CD8-positive, alpha-beta memory T cell (primary cell): ENCODE results near the gene IGHMBP2. TPM values are rescaled to one million over a fixed set of nuclear protein-coding genes. Genes with fewer than 3 reads are reported as not detected.

Experiments
- CTCF ChIA-PET: fragments of 350-600 bp; sonication (Branson Sonifier 250); formaldehyde crosslinking; loops from one replicate; lab custom pipeline; 2021; ENCODE audit warnings: antibody characterized with exemption; lab: Charles Lee
- POLR2A ChIA-PET: fragments of 350-600 bp; sonication (Branson Sonifier 250); formaldehyde crosslinking; loops from one replicate; lab custom pipeline; 2021; ENCODE audit warnings: antibody characterized with exemption; lab: Charles Lee
- DNase-seq, 5 donors: peaks; one replicate each; pipeline versions ENCODE4 v3.0.0 to v3.0.0-alpha.2; 2020 to 2022; ENCODE audit warnings: mixed read lengths in 1 of 5
- H3K27ac ChIP-seq: one replicate; pipeline ENCODE4 v1.7.0; 2013; ENCODE audit warnings: low read depth, mild to moderate bottlenecking, low read length, moderate library complexity
- H3K27me3 ChIP-seq: 2 replicates; pipeline ENCODE4 v1.7.0; 2013; ENCODE audit warnings: low read length, mild to moderate bottlenecking; ENCODE audit not compliant: insufficient read depth, poor library complexity, severe bottlenecking
- H3K36me3 ChIP-seq: 2 replicates; pipeline ENCODE4 v1.7.0; 2013; ENCODE audit warnings: mild to moderate bottlenecking, low read length, moderate library complexity; ENCODE audit not compliant: insufficient read depth
- H3K4me1 ChIP-seq: 2 replicates; pipeline ENCODE4 v1.7.0; 2013; ENCODE audit warnings: mild to moderate bottlenecking, low read length, moderate library complexity; ENCODE audit not compliant: insufficient read depth
- H3K4me3 ChIP-seq: 2 replicates; pipeline ENCODE4 v1.7.0; 2013; ENCODE audit warnings: mild to moderate bottlenecking, low read length
- H3K9me3 ChIP-seq: 2 replicates; pipeline ENCODE4 v1.7.0; 2013; ENCODE audit warnings: mild to moderate bottlenecking, low read length
- H3K27ac Mint-ChIP-seq, 8 donors: one replicate each; pipeline ENCODE4 v1.8.0; 2020 to 2021; ENCODE audit warnings: mixed read lengths in 8 of 8, mild to moderate bottlenecking in 6 of 8, inconsistent platforms in 3 of 8, moderate library complexity in 3 of 8
- H3K27me3 Mint-ChIP-seq, 2 donors: one replicate each; pipeline ENCODE4 v1.8.0; 2020 to 2021; ENCODE audit warnings: mixed read lengths in 2 of 2, mild to moderate bottlenecking in 1 of 2, moderate library complexity in 1 of 2
- H3K36me3 Mint-ChIP-seq, 3 donors: one replicate each; pipeline ENCODE4 v1.8.0; 2020 to 2021; ENCODE audit warnings: mixed read lengths in 3 of 3, inconsistent platforms in 1 of 3, mild to moderate bottlenecking in 1 of 3
- H3K4me1 Mint-ChIP-seq, 3 donors: one replicate each; pipeline ENCODE4 v1.8.0; 2020 to 2021; ENCODE audit warnings: mixed read lengths in 3 of 3, inconsistent platforms in 1 of 3, mild to moderate bottlenecking in 1 of 3
- H3K4me3 Mint-ChIP-seq, 7 donors: one replicate each; pipeline ENCODE4 v1.8.0; 2020 to 2021; ENCODE audit warnings: mixed read lengths in 7 of 7, mild to moderate bottlenecking in 6 of 7, moderate library complexity in 4 of 7, inconsistent platforms in 2 of 7
- H3K9me3 Mint-ChIP-seq, 5 donors: one replicate each; pipeline ENCODE4 v1.8.0; 2020 to 2022; ENCODE audit warnings: mixed read lengths in 5 of 5, mild to moderate bottlenecking in 3 of 5, moderate library complexity in 2 of 5, inconsistent platforms in 1 of 5
- polyA plus RNA-seq: library from polyadenylated mRNA; unstranded; fragments of 300-500 nt; fragmentation: Illumina TruSeq; gene quantifications from one replicate; pipeline ENCODE4 v1.2.3, GENCODE V29; 2021
- total RNA-seq, 2 experiments: library from RNA; stranded (reverse); gene quantifications; one replicate each; pipeline ENCODE4 v1.2.3, GENCODE V29; 2021

IGHMBP2 gene
- total and polyA plus RNA-seq, 3 experiments from 2014 or later = 9.9 to 27.8 (median 25.7) TPM

- Histone ChIP-seq H3K27me3 (no peaks in the 10 kb centered on the region), H3K4me3 (no peak overlapping the region), H3K36me3 (peaks cover 9% of the 10 kb centered on the region), H3K4me1 (no peaks in the 10 kb centered on the region), H3K9me3 (no peaks in the 10 kb centered on the region), H3K27ac (no peak overlapping the region)
- no peak overlapping the region for H3K4me3 Mint-ChIP-seq
- POLR2A ChIA-PET = no interaction called here
- H3K27me3 Mint-ChIP-seq = no peaks in the 10 kb centered on the region
- no peak for DNase-seq
- CTCF ChIA-PET = interaction anchor here (1.3 kb wide), 1 partner anchor 24 kb away, joined by 4 read pairs; no protein-coding TSS in a partner anchor
- peaks cover 0 to 47% (median 5%) of the 10 kb centered on the region in 3 donors for H3K36me3 Mint-ChIP-seq
- H3K27ac Mint-ChIP-seq = no peak overlapping the region
- no peaks in the 10 kb centered on the region for H3K4me1 Mint-ChIP-seq
- H3K9me3 Mint-ChIP-seq = no peaks in the 10 kb centered on the region
These were observed 37.8 kb downstream of the IGHMBP2 start for GRCh38 chr11:68941324-68942094.

GRCh38 chr11:68942095-68942620 lies 38.5 kb downstream of the IGHMBP2 start:
- H3K4me1 Mint-ChIP-seq = no peaks in the 10 kb centered on the region
- Histone ChIP-seq H3K4me3 (no peak overlapping the region), H3K4me1 (no peaks in the 10 kb centered on the region), H3K27ac (no peak overlapping the region), H3K9me3 (no peaks in the 10 kb centered on the region), H3K27me3 (no peaks in the 10 kb centered on the region), H3K36me3 (peaks cover 8% of the 10 kb centered on the region)
- no peak overlapping the region for H3K4me3 Mint-ChIP-seq
- ChIA-PET POLR2A (no interaction called here), CTCF (interaction anchor here (1.3 kb wide), 1 partner anchor 24 kb away, joined by 4 read pairs; no protein-coding TSS in a partner anchor)
- no peaks in the 10 kb centered on the region for H3K9me3 Mint-ChIP-seq
- H3K27ac Mint-ChIP-seq = no peak overlapping the region
- DNase-seq = no peak
- no peaks in the 10 kb centered on the region for H3K27me3 Mint-ChIP-seq
- peaks cover 0 to 42% (median 5%) of the 10 kb centered on the region in 3 donors for H3K36me3 Mint-ChIP-seq

- DNase-seq = no peak
- CTCF ChIA-PET = no interaction called here
- Histone ChIP-seq H3K4me1 (no peaks in the 10 kb centered on the region), H3K9me3 (no peaks in the 10 kb centered on the region), H3K36me3 (peaks cover 4% of the 10 kb centered on the region), H3K27ac (no peak overlapping the region), H3K4me3 (no peak overlapping the region), H3K27me3 (no peaks in the 10 kb centered on the region)
- no peaks in the 10 kb centered on the region for H3K4me1 Mint-ChIP-seq
- peaks cover 0 to 35% (median 5%) of the 10 kb centered on the region in 3 donors for H3K36me3 Mint-ChIP-seq
- H3K9me3 Mint-ChIP-seq = no peaks in the 10 kb centered on the region
- H3K27me3 Mint-ChIP-seq = no peaks in the 10 kb centered on the region
- POLR2A ChIA-PET = no interaction called here
- no peak overlapping the region for H3K27ac Mint-ChIP-seq
- H3K4me3 Mint-ChIP-seq = no peak overlapping the region
These were observed 39.1 kb downstream of the IGHMBP2 start for GRCh38 chr11:68942751-68943271.

GRCh38 chr11:68946416-68947090 lies 42.9 kb downstream of the IGHMBP2 start:
- Histone ChIP-seq H3K27me3 (no peaks in the 10 kb centered on the region), H3K27ac (no peak overlapping the region), H3K9me3 (no peaks in the 10 kb centered on the region), H3K4me3 (no peak overlapping the region), H3K36me3 (no peaks in the 10 kb centered on the region), H3K4me1 (no peaks in the 10 kb centered on the region)
- Mint-ChIP-seq H3K4me1 (no peaks in the 10 kb centered on the region), H3K27ac (peak overlapping the region in 1 of 8 donors; percentile 90), H3K36me3 (peaks cover 0 to 3% (median 0%) of the 10 kb centered on the region in 3 donors), H3K27me3 (peaks cover 0 to 4% of the 10 kb centered on the region in 2 donors), H3K4me3 (no peak overlapping the region), H3K9me3 (no peaks in the 10 kb centered on the region)
- ChIA-PET CTCF (no interaction called here), POLR2A (no interaction called here)
- no peak for DNase-seq

- CTCF ChIA-PET = no interaction called here
- no peak for DNase-seq
- H3K4me3 ChIP-seq = no peak overlapping the region
- H3K36me3 Mint-ChIP-seq = no peaks in the 10 kb centered on the region
- no peaks in the 10 kb centered on the region for H3K9me3 Mint-ChIP-seq
- POLR2A ChIA-PET = interaction anchor here (0.7 kb wide), 1 partner anchor 10 kb away, joined by 3 read pairs; no protein-coding TSS in a partner anchor
- H3K27ac Mint-ChIP-seq = peak overlapping the region in 1 of 8 donors; percentile 90
- H3K4me1 Mint-ChIP-seq = no peaks in the 10 kb centered on the region
- H3K4me3 Mint-ChIP-seq = no peak overlapping the region
- H3K27ac ChIP-seq = no peak overlapping the region
- H3K4me1 ChIP-seq = no peaks in the 10 kb centered on the region
- no peaks in the 10 kb centered on the region for H3K36me3 ChIP-seq
- H3K27me3 Mint-ChIP-seq = peaks cover 0 to 4% of the 10 kb centered on the region in 2 donors
- no peaks in the 10 kb centered on the region for H3K27me3 ChIP-seq
- H3K9me3 ChIP-seq = no peaks in the 10 kb centered on the region
These were observed 43.5 kb downstream of the IGHMBP2 start for GRCh38 chr11:68947151-68947550.

GRCh38 chr11:68948496-68948895 lies 44.8 kb downstream of the IGHMBP2 start:
- no peak for DNase-seq
- Histone ChIP-seq H3K27me3 (no peaks in the 10 kb centered on the region), H3K36me3 (no peaks in the 10 kb centered on the region), H3K27ac (no peak overlapping the region), H3K9me3 (no peaks in the 10 kb centered on the region), H3K4me1 (no peaks in the 10 kb centered on the region), H3K4me3 (no peak overlapping the region)
- H3K4me3 Mint-ChIP-seq = no peak overlapping the region
- H3K27me3 Mint-ChIP-seq = peaks cover 0 to 4% of the 10 kb centered on the region in 2 donors
- peak overlapping the region in 1 of 8 donors; percentile 29 for H3K27ac Mint-ChIP-seq
- H3K9me3 Mint-ChIP-seq = no peaks in the 10 kb centered on the region
- POLR2A ChIA-PET = no interaction called here
- CTCF ChIA-PET = no interaction called here
- no peaks in the 10 kb centered on the region for H3K36me3 Mint-ChIP-seq
- H3K4me1 Mint-ChIP-seq = no peaks in the 10 kb centered on the region

GRCh38 chr11:68948935-68949334 lies 45.2 kb downstream of the IGHMBP2 start:
- Mint-ChIP-seq H3K4me3 (no peak overlapping the region), H3K27me3 (peaks cover 0 to 4% of the 10 kb centered on the region in 2 donors), H3K36me3 (no peaks in the 10 kb centered on the region), H3K4me1 (no peaks in the 10 kb centered on the region), H3K9me3 (no peaks in the 10 kb centered on the region), H3K27ac (peak overlapping the region in 1 of 8 donors; percentile 29)
- POLR2A ChIA-PET = no interaction called here
- DNase-seq = no peak
- Histone ChIP-seq H3K4me3 (no peak overlapping the region), H3K27me3 (no peaks in the 10 kb centered on the region), H3K36me3 (no peaks in the 10 kb centered on the region), H3K27ac (no peak overlapping the region), H3K4me1 (no peaks in the 10 kb centered on the region), H3K9me3 (no peaks in the 10 kb centered on the region)
- CTCF ChIA-PET = no interaction called here

- H3K27me3 Mint-ChIP-seq = peaks cover 0 to 4% of the 10 kb centered on the region in 2 donors
- H3K4me3 Mint-ChIP-seq = no peak overlapping the region
- Histone ChIP-seq H3K4me3 (no peak overlapping the region), H3K4me1 (no peaks in the 10 kb centered on the region), H3K27me3 (no peaks in the 10 kb centered on the region), H3K9me3 (no peaks in the 10 kb centered on the region), H3K36me3 (no peaks in the 10 kb centered on the region), H3K27ac (no peak overlapping the region)
- H3K36me3 Mint-ChIP-seq = no peaks in the 10 kb centered on the region
- ChIA-PET CTCF (no interaction called here), POLR2A (no interaction called here)
- H3K9me3 Mint-ChIP-seq = no peaks in the 10 kb centered on the region
- peaks cover 0 to 1% (median 0%) of the 10 kb centered on the region in 3 donors for H3K4me1 Mint-ChIP-seq
- DNase-seq = no peak
- no peak overlapping the region for H3K27ac Mint-ChIP-seq
These were observed 46.6 kb downstream of the IGHMBP2 start for GRCh38 chr11:68950270-68950669.
